Endothelial cell of umbilical vein (primary cell): ENCODE data around the gene CD8B2. TPM values are rescaled to one million over a fixed set of nuclear protein-coding genes. Genes with fewer than 3 reads are reported as not detected.

Source experiments
- BruUV-seq: library from RNA; stranded (reverse); fragments of 400-500 nt; replicated peaks from 2 replicates; lab custom pipeline; 2021; lab: Mats Ljungman, UMichigan
- CTCF ChIA-PET: fragments of 300-600, 350-600 bp; sonication (Branson Sonifier 250); formaldehyde crosslinking; loops from one replicate; lab custom pipeline; 2021; ENCODE audit warnings: antibody characterized with exemption, inconsistent platforms; lab: Charles Lee
- POLR2A ChIA-PET: fragments of 300-600, 350-600 bp; sonication (Branson Sonifier 250); formaldehyde crosslinking; loops from one replicate; lab custom pipeline; 2021; ENCODE audit warnings: antibody characterized with exemption, inconsistent platforms; lab: Charles Lee
- DNase-seq: peaks from one replicate; pipeline ENCODE4 v3.0.0-alpha.2; 2011; ENCODE audit warnings: low read depth, low spot score
- FAIRE-seq: peaks from 2 replicates; lab custom pipeline; 2011; peaks lifted over from hg19 to GRCh38; lab: Jason Lieb, UNC
- H2AFZ ChIP-seq: 2 replicates; pipeline ENCODE4 v1.6.0; 2012; ENCODE audit warnings: low read depth, low read length, control low read depth, inconsistent platforms
- H3K27ac ChIP-seq: 2 replicates; pipeline ENCODE4 v1.5.1; 2011; ENCODE audit warnings: low read depth, mild to moderate bottlenecking, control low read depth, low read length, moderate library complexity; ENCODE audit not compliant: insufficient read depth
- H3K27me3 ChIP-seq, 2 experiments: 2 replicates each; pipeline versions ENCODE4 v1.6.0 to v1.6.1; 2011; ENCODE audit warnings: low read length in 2 of 2, mixed read lengths in 1 of 2; ENCODE audit not compliant: control insufficient read depth in 2 of 2, insufficient read depth in 2 of 2
- H3K36me3 ChIP-seq, 2 experiments: 2 replicates in 1 of 2; 3 replicates in 1 of 2; pipeline ENCODE4 v1.5.1; 2011; ENCODE audit warnings: low read length in 2 of 2, mild to moderate bottlenecking in 1 of 2, moderate library complexity in 1 of 2; ENCODE audit not compliant: control insufficient read depth in 2 of 2, insufficient read depth in 2 of 2; ENCODE audit errors: extremely low read depth in 1 of 2
- H3K4me1 ChIP-seq: 3 replicates; pipeline ENCODE4 v1.5.1; 2011; ENCODE audit warnings: mild to moderate bottlenecking, low read length; ENCODE audit not compliant: control insufficient read depth, insufficient read depth; ENCODE audit errors: extremely low read depth
- H3K4me2 ChIP-seq: 2 replicates; pipeline ENCODE4 v1.6.1; 2011; ENCODE audit warnings: low read length, control low read depth, mixed read lengths; ENCODE audit not compliant: insufficient read depth
- H3K4me3 ChIP-seq, 3 experiments: fragments of 200-600 bp in 1 of 3; sonication (generic), shearing (Covaris generic) in 1 of 3; replicated peaks in 1 of 3; 2 replicates each; pipeline ENCODE4 v1.5.1; 2011 to 2016; ENCODE audit warnings: control low read depth in 3 of 3, low read length in 3 of 3, mild to moderate bottlenecking in 2 of 3, inconsistent platforms in 1 of 3, low read depth in 1 of 3, moderate library complexity in 1 of 3; ENCODE audit not compliant: insufficient read depth in 1 of 3
- H3K79me2 ChIP-seq: 2 replicates; pipeline ENCODE4 v1.6.0; 2012; ENCODE audit warnings: low read length, inconsistent platforms; ENCODE audit not compliant: control insufficient read depth, insufficient read depth
- H3K9ac ChIP-seq: replicated peaks from 2 replicates; pipeline ENCODE3; 2011; ENCODE audit warnings: low read length, control low read depth; ENCODE audit not compliant: insufficient read depth; ENCODE audit errors: extremely low read depth
- H3K9me1 ChIP-seq: replicated peaks from 3 replicates; pipeline ENCODE4 v1.6.0; 2011; ENCODE audit warnings: mild to moderate bottlenecking, low read length; ENCODE audit not compliant: control insufficient read depth, insufficient read depth; ENCODE audit errors: extremely low read depth
- H3K9me3 ChIP-seq: replicated peaks from 2 replicates; pipeline ENCODE4 v1.5.1; 2012; ENCODE audit warnings: low read length, inconsistent platforms; ENCODE audit not compliant: control insufficient read depth, insufficient read depth
- H4K20me1 ChIP-seq: replicated peaks from 2 replicates; pipeline ENCODE3; 2011; ENCODE audit warnings: mild to moderate bottlenecking, low read length; ENCODE audit not compliant: control insufficient read depth, insufficient read depth; ENCODE audit errors: extremely low read depth
- EZH2 ChIP-seq: IDR thresholded peaks from 2 replicates; pipeline ENCODE4 v1.6.1; 2012; ENCODE audit warnings: borderline replicate concordance, low read depth, mild to moderate bottlenecking, moderate library complexity, low read length, inconsistent platforms; ENCODE audit not compliant: severe bottlenecking
- FOS ChIP-seq: IDR thresholded peaks from 2 replicates; pipeline ENCODE4 v1.6.1; 2011; ENCODE audit warnings: mild to moderate bottlenecking, low read length, moderate library complexity, borderline replicate concordance; ENCODE audit not compliant: insufficient read depth
- GATA2 ChIP-seq: IDR thresholded peaks from 2 replicates; pipeline ENCODE4 v1.7.0; 2011; ENCODE audit warnings: low read depth, mild to moderate bottlenecking, moderate library complexity, mixed read lengths, low read length; ENCODE audit not compliant: insufficient read length, insufficient read depth
- JUN ChIP-seq: IDR thresholded peaks from 2 replicates; pipeline ENCODE4 v1.6.1; 2011; ENCODE audit warnings: borderline replicate concordance, low read depth; ENCODE audit not compliant: insufficient read length, insufficient read depth
- MAX ChIP-seq: IDR thresholded peaks from 2 replicates; pipeline ENCODE4 v1.6.1; 2011; ENCODE audit not compliant: insufficient read depth, insufficient read length
- MYC ChIP-seq: IDR thresholded peaks from one replicate; pipeline ENCODE4 v1.6.1; 2011; ENCODE audit warnings: mild to moderate bottlenecking, low read depth, low read length
- POLR2A ChIP-seq: IDR thresholded peaks from 2 replicates; pipeline ENCODE4 v1.6.1; 2012; ENCODE audit warnings: low read depth, mild to moderate bottlenecking, control low read depth, low read length
- POLR2AphosphoS5 ChIP-seq: IDR thresholded peaks from 2 replicates; pipeline ENCODE4 v1.6.1; 2012; ENCODE audit warnings: low read depth, mild to moderate bottlenecking, control low read depth, low read length, moderate library complexity; ENCODE audit not compliant: insufficient read depth
- dilution Hi-C: fragments of 300-500 bp; cut with MboI; formaldehyde crosslinking; loops from one replicate; pipeline ENCODE4 v1.15.0; 2019; ENCODE audit warnings: low sequenced_read_pairs; ENCODE audit not compliant: extremely low pct_ligation_motif_present
- intact Hi-C: fragments of 100-400 bp; cut with micrococcal nuclease; formaldehyde crosslinking; loops from one replicate; pipeline ENCODE4 v1.10.0; 2022
- polyA plus RNA-seq, 4 experiments: library from polyadenylated mRNA; depleted of rRNA in 3 of 4; stranded (reverse) in 3 of 4; unstranded in 1 of 4; fragments of >200 nt; gene quantifications; 2 replicates each; pipeline versions ENCODE4 v1.2.1 to v1.2.3, GENCODE V29; 2011 to 2012; ENCODE audit warnings: missing spikeins in 1 of 4
- total RNA-seq: library from RNA; stranded (reverse); gene quantifications from 2 replicates; pipeline ENCODE4 v1.2.3, GENCODE V29; 2021
- TF ChIP-seq, protein P1 (sequence below), 2 donors: IDR thresholded peaks; 1 replicate in 1 of 2; 2 replicates in 1 of 2; pipeline ENCODE4 v1.5.1; 2011; ENCODE audit warnings: low read length in 2 of 2, mild to moderate bottlenecking in 2 of 2, moderate library complexity in 2 of 2, control low read depth in 1 of 2, inconsistent platforms in 1 of 2, low read depth in 1 of 2; ENCODE audit not compliant: insufficient read depth in 1 of 2; ENCODE audit errors: extremely low read depth in 1 of 2

The CD8B2 gene
- total and polyA plus RNA-seq, 2 donors (not counting 3 experiments of a cell fraction or from before 2014, with no cell fraction given): not detected

DNA sequence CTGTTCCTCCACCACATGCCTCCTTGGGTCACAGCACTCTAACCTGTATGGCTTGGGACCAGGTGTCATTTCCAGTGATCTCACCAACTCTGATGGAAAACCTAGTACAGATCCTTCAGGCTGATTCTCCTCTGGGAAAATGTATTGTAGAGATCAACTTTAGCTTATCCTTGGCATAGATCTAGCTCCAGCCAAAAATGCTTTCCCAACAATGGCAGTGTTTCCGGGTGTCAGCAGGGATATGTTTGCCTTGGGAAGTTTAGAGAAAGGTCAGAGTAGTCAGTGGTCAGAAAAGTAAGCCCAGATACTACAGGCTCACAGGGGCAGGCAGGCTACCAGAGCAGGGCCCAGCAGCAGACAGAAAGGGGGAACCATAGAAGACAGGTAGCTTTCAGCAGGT lies 73.6 kb downstream of the CD8B2 start:
- ChIA-PET POLR2A (no interaction called here), CTCF (no interaction called here)
- Histone ChIP-seq H3K4me1 (no peaks in the 10 kb centered on the region), H3K4me2 (no peak overlapping the region), H3K27ac (no peak overlapping the region), H3K27me3 (no peaks in the 10 kb centered on the region), H3K79me2 (no peaks in the 10 kb centered on the region), H3K9me3 (no peaks in the 10 kb centered on the region), H3K4me3 (no peak overlapping the region), H3K9ac (no peak overlapping the region), H3K9me1 (no peaks in the 10 kb centered on the region), H4K20me1 (no peaks in the 10 kb centered on the region), H3K36me3 (no peaks in the 10 kb centered on the region), H2AFZ (no peak overlapping the region)
- no peak for DNase-seq
- BruUV-seq: no TSS peak
- intact Hi-C loops: no loop called here
- no peak for TF ChIP-seq GATA2
- no peak for TF ChIP-seq FOS
- no peak for TF ChIP-seq EZH2
- TF ChIP-seq MAX: no peak
- no peak for TF ChIP-seq POLR2AphosphoS5
- no peak for TF ChIP-seq JUN
- no peak for TF ChIP-seq MYC
- no peak for TF ChIP-seq POLR2A
- TF ChIP-seq, protein P1, sequence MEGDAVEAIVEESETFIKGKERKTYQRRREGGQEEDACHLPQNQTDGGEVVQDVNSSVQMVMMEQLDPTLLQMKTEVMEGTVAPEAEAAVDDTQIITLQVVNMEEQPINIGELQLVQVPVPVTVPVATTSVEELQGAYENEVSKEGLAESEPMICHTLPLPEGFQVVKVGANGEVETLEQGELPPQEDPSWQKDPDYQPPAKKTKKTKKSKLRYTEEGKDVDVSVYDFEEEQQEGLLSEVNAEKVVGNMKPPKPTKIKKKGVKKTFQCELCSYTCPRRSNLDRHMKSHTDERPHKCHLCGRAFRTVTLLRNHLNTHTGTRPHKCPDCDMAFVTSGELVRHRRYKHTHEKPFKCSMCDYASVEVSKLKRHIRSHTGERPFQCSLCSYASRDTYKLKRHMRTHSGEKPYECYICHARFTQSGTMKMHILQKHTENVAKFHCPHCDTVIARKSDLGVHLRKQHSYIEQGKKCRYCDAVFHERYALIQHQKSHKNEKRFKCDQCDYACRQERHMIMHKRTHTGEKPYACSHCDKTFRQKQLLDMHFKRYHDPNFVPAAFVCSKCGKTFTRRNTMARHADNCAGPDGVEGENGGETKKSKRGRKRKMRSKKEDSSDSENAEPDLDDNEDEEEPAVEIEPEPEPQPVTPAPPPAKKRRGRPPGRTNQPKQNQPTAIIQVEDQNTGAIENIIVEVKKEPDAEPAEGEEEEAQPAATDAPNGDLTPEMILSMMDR (IDR thresholded peaks at IDR 0.05; ENCODE audit: extremely low read depth in 1 of 2, insufficient read depth in 1 of 2, low read depth in 1 of 2, low read length in 2 of 2): no peak
- dilution Hi-C loops: no loop called here
- FAIRE-seq: no peak
